Transverse colon (tissue), 4 donors: ENCODE results near the gene ZBTB43.

Experiments used
- CTCF ChIP-seq, 5 experiments: fragments of 200-600 bp in 3 of 5; fragments of 450-650 bp in 2 of 5; sonication (generic) in 3 of 5; IDR thresholded peaks; 1 replicate in 2 of 5; 2 replicates in 3 of 5; pipeline ENCODE4 v1.5.1; 2016 to 2017; ENCODE audit warnings: antibody characterized with exemption in 5 of 5, inconsistent platforms in 3 of 5, mild to moderate bottlenecking in 2 of 5, moderate library complexity in 1 of 5
- POLR2AphosphoS5 ChIP-seq, 3 donors: sonication (generic); formaldehyde crosslinking; IDR thresholded peaks; one replicate each; pipeline ENCODE4 v1.6.1; 2016; ENCODE audit warnings: antibody characterized with exemption in 3 of 3

DNA sequence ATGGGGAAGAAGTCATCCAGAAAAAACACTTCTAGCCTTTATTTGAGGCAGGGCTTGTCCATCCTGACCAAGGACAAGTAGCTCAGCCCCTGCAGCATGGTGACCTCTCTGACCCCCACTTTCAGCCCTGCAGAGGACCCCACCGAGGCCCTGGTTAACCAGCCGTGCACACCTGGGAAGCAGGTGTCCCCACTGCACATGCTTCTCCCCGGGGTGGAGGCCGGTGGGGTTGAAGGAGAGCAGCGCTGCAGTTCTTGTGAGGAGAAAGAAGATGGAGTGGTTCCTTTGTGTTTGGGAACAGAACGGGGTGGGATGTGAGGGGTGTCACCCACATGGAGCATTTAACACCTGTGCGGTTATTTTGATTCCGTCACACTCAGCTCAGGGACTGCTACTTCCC lies 34.5 kb downstream of the ZBTB43 start:
- TF ChIP-seq CTCF (IDR thresholded peaks at IDR 0.05), result no peak
- no peak for TF ChIP-seq POLR2AphosphoS5 (IDR thresholded peaks at IDR 0.05)
